CD8-positive, alpha-beta memory T cell (primary cell): Measurements from ENCODE around the gene ID3. TPM values are rescaled to one million over a fixed set of nuclear protein-coding genes. Genes with fewer than 3 reads are reported as not detected.
"Not testable (repeated sequence)": the region's sequence is repeated elsewhere in the genome, so short reads cannot be mapped to it uniquely, and the experiment has no call there.

Experiments
- CTCF ChIA-PET: fragments of 350-600 bp; sonication (Branson Sonifier 250); formaldehyde crosslinking; loops from one replicate; lab custom pipeline; 2021; ENCODE audit warnings: antibody characterized with exemption; lab: Charles Lee
- POLR2A ChIA-PET: fragments of 350-600 bp; sonication (Branson Sonifier 250); formaldehyde crosslinking; loops from one replicate; lab custom pipeline; 2021; ENCODE audit warnings: antibody characterized with exemption; lab: Charles Lee
- DNase-seq, 5 donors: peaks; one replicate each; pipeline versions ENCODE4 v3.0.0 to v3.0.0-alpha.2; 2020 to 2022; ENCODE audit warnings: mixed read lengths in 1 of 5
- H3K27ac ChIP-seq: one replicate; pipeline ENCODE4 v1.7.0; 2013; ENCODE audit warnings: low read depth, mild to moderate bottlenecking, low read length, moderate library complexity
- H3K27me3 ChIP-seq: 2 replicates; pipeline ENCODE4 v1.7.0; 2013; ENCODE audit warnings: low read length, mild to moderate bottlenecking; ENCODE audit not compliant: insufficient read depth, poor library complexity, severe bottlenecking
- H3K36me3 ChIP-seq: 2 replicates; pipeline ENCODE4 v1.7.0; 2013; ENCODE audit warnings: mild to moderate bottlenecking, low read length, moderate library complexity; ENCODE audit not compliant: insufficient read depth
- H3K4me1 ChIP-seq: 2 replicates; pipeline ENCODE4 v1.7.0; 2013; ENCODE audit warnings: mild to moderate bottlenecking, low read length, moderate library complexity; ENCODE audit not compliant: insufficient read depth
- H3K4me3 ChIP-seq: 2 replicates; pipeline ENCODE4 v1.7.0; 2013; ENCODE audit warnings: mild to moderate bottlenecking, low read length
- H3K9me3 ChIP-seq: 2 replicates; pipeline ENCODE4 v1.7.0; 2013; ENCODE audit warnings: mild to moderate bottlenecking, low read length
- H3K27ac Mint-ChIP-seq, 8 donors: one replicate each; pipeline ENCODE4 v1.8.0; 2020 to 2021; ENCODE audit warnings: mixed read lengths in 8 of 8, mild to moderate bottlenecking in 6 of 8, inconsistent platforms in 3 of 8, moderate library complexity in 3 of 8
- H3K27me3 Mint-ChIP-seq, 2 donors: one replicate each; pipeline ENCODE4 v1.8.0; 2020 to 2021; ENCODE audit warnings: mixed read lengths in 2 of 2, mild to moderate bottlenecking in 1 of 2, moderate library complexity in 1 of 2
- H3K36me3 Mint-ChIP-seq, 3 donors: one replicate each; pipeline ENCODE4 v1.8.0; 2020 to 2021; ENCODE audit warnings: mixed read lengths in 3 of 3, inconsistent platforms in 1 of 3, mild to moderate bottlenecking in 1 of 3
- H3K4me1 Mint-ChIP-seq, 3 donors: one replicate each; pipeline ENCODE4 v1.8.0; 2020 to 2021; ENCODE audit warnings: mixed read lengths in 3 of 3, inconsistent platforms in 1 of 3, mild to moderate bottlenecking in 1 of 3
- H3K4me3 Mint-ChIP-seq, 7 donors: one replicate each; pipeline ENCODE4 v1.8.0; 2020 to 2021; ENCODE audit warnings: mixed read lengths in 7 of 7, mild to moderate bottlenecking in 6 of 7, moderate library complexity in 4 of 7, inconsistent platforms in 2 of 7
- H3K9me3 Mint-ChIP-seq, 5 donors: one replicate each; pipeline ENCODE4 v1.8.0; 2020 to 2022; ENCODE audit warnings: mixed read lengths in 5 of 5, mild to moderate bottlenecking in 3 of 5, moderate library complexity in 2 of 5, inconsistent platforms in 1 of 5
- polyA plus RNA-seq: library from polyadenylated mRNA; unstranded; fragments of 300-500 nt; fragmentation: Illumina TruSeq; gene quantifications from one replicate; pipeline ENCODE4 v1.2.3, GENCODE V29; 2021
- total RNA-seq, 2 experiments: library from RNA; stranded (reverse); gene quantifications; one replicate each; pipeline ENCODE4 v1.2.3, GENCODE V29; 2021

The ID3 gene
- total and polyA plus RNA-seq, 3 experiments from 2014 or later, result 4.7 to 19.3 (median 18.4) TPM

- peak overlapping the region in 2 of 8 donors; percentile 76 to 84 for H3K27ac Mint-ChIP-seq
- no peaks in the 10 kb centered on the region for H3K9me3 ChIP-seq
- H3K27ac ChIP-seq, result no peak overlapping the region
- H3K4me3 Mint-ChIP-seq, result no peak overlapping the region
- H3K36me3 Mint-ChIP-seq, result peaks cover 0 to 3% (median 0%) of the 10 kb centered on the region in 3 donors
- no peak for DNase-seq
- ChIA-PET POLR2A (interaction anchor here (1.2 to 3.4 kb wide), 3 partner anchors 76 to 93 kb away, joined by 4 to 22 read pairs (median 5); no protein-coding TSS in a partner anchor), CTCF (interaction anchor here (0.7 to 34.1 kb wide), 18 partner anchors 10 to 689 kb away, joined by 3 to 588 read pairs (median 5); partner anchors contain the start of genes ASAP3, E2F2 and ID3)
- no peak overlapping the region for H3K4me3 ChIP-seq
- H3K36me3 ChIP-seq, result no peaks in the 10 kb centered on the region
- peaks cover 21% of the 10 kb centered on the region for H3K4me1 ChIP-seq
- peaks cover 0 to 3% of the 10 kb centered on the region in 2 donors for H3K27me3 Mint-ChIP-seq
- H3K9me3 Mint-ChIP-seq, result no peaks in the 10 kb centered on the region
- H3K27me3 ChIP-seq, result no peaks in the 10 kb centered on the region
- H3K4me1 Mint-ChIP-seq, result peaks cover 11 to 19% (median 14%) of the 10 kb centered on the region in 3 donors
Observed at GRCh38 chr1:23543707-23544443, 15.4 kb downstream of the ID3 start.

- H3K9me3 ChIP-seq, H3K9me3 Mint-ChIP-seq, H3K27ac ChIP-seq, H3K36me3 ChIP-seq, H3K4me3 ChIP-seq, DNase-seq, H3K27ac Mint-ChIP-seq, H3K27me3 ChIP-seq, H3K36me3 Mint-ChIP-seq, H3K27me3 Mint-ChIP-seq, POLR2A ChIA-PET, H3K4me3 Mint-ChIP-seq: not testable (repeated sequence)
- H3K4me1 Mint-ChIP-seq, result peaks cover 11 to 19% (median 14%) of the 10 kb centered on the region in 3 donors
- CTCF ChIA-PET, result interaction anchor here (1.3 to 34.1 kb wide), 4 partner anchors 15 to 112 kb away, joined by 3 to 588 read pairs (median 242); partner anchors contain the start of gene E2F2
- H3K4me1 ChIP-seq, result peaks cover 16% of the 10 kb centered on the region
Observed at GRCh38 chr1:23542940-23543339, 16.4 kb downstream of the ID3 start.

DNA sequence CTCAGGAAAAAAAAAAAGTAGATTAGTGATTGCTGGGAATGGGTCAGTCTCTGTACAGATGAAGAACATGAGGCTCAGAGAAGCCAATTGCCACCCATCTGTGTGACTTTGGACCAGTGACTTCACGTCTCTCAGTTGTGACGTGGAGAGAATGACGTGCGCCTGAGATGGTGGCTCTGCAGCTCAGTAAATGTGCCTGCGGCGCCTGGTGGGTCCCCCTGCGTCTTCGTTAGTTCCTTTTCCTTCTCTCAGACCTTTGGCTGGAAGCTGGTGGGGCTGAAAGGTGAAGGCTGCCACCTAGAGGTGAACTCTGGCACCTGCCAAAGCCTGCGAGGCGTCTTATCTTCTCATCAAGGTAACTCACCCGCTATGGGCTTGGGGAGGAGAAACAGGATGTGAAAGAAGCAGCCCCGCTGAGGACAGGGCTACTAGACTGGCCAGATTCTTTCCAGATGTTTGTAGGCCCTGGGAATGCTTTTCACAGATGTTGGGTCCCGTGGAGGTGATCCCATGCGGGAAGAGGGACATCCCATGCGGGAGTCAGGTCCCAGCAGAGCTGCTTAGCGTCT lies 19.5 kb downstream of the ID3 start:
- H3K36me3 Mint-ChIP-seq, result peaks cover 0 to 3% (median 0%) of the 10 kb centered on the region in 3 donors
- H3K27me3 ChIP-seq, result no peaks in the 10 kb centered on the region
- peaks cover 13% of the 10 kb centered on the region for H3K4me1 ChIP-seq
- H3K27ac ChIP-seq, result peak overlapping the region; percentile 22
- DNase-seq, result peak; percentile 82 to 94 (median 88)
- no peak overlapping the region for H3K4me3 ChIP-seq
- peaks cover 12 to 17% (median 16%) of the 10 kb centered on the region in 3 donors for H3K4me1 Mint-ChIP-seq
- peaks cover 0 to 6% of the 10 kb centered on the region in 2 donors for H3K27me3 Mint-ChIP-seq
- peak overlapping the region in 5 of 7 donors; percentile 29 to 65 (median 62) for H3K4me3 Mint-ChIP-seq
- ChIA-PET POLR2A (interaction anchor here (0.6 to 2.0 kb wide), 7 partner anchors 12 to 115 kb away, joined by 3 to 16 read pairs (median 4); partner anchors contain the start of gene ASAP3), CTCF (interaction anchor here (0.6 to 34.1 kb wide), 26 partner anchors 9 to 172 kb away, joined by 3 to 588 read pairs (median 5); partner anchors contain the start of genes ASAP3, E2F2 and ID3)
- no peaks in the 10 kb centered on the region for H3K9me3 ChIP-seq
- H3K9me3 Mint-ChIP-seq, result no peaks in the 10 kb centered on the region
- no peaks in the 10 kb centered on the region for H3K36me3 ChIP-seq
- H3K27ac Mint-ChIP-seq, result peak overlapping the region in 7 of 8 donors; percentile 12 to 85 (median 74)

- no peak overlapping the region for H3K4me3 Mint-ChIP-seq
- H3K4me1 Mint-ChIP-seq, result peaks cover 22 to 29% (median 28%) of the 10 kb centered on the region in 3 donors
- Histone ChIP-seq H3K27ac (no peak overlapping the region), H3K9me3 (no peaks in the 10 kb centered on the region), H3K27me3 (no peaks in the 10 kb centered on the region), H3K4me1 (peaks cover 26% of the 10 kb centered on the region), H3K36me3 (no peaks in the 10 kb centered on the region), H3K4me3 (no peak overlapping the region)
- H3K27ac Mint-ChIP-seq, result no peak overlapping the region
- ChIA-PET POLR2A (no interaction called here), CTCF (interaction anchor here (2.9 to 34.1 kb wide), 3 partner anchors 10 to 100 kb away, joined by 12 to 588 read pairs (median 143); partner anchors contain the start of gene E2F2)
- no peaks in the 10 kb centered on the region for H3K9me3 Mint-ChIP-seq
- no peak for DNase-seq
- peaks cover 0 to 6% of the 10 kb centered on the region in 2 donors for H3K27me3 Mint-ChIP-seq
- peaks cover 0 to 3% (median 0%) of the 10 kb centered on the region in 3 donors for H3K36me3 Mint-ChIP-seq
Observed at GRCh38 chr1:23537296-23537973, 21.9 kb downstream of the ID3 start.

- Histone ChIP-seq H3K27me3 (no peaks in the 10 kb centered on the region), H3K36me3 (no peaks in the 10 kb centered on the region), H3K27ac (no peak overlapping the region), H3K4me3 (no peak overlapping the region), H3K9me3 (no peaks in the 10 kb centered on the region), H3K4me1 (peaks cover 46% of the 10 kb centered on the region)
- peaks cover 47 to 56% (median 51%) of the 10 kb centered on the region in 3 donors for H3K4me1 Mint-ChIP-seq
- H3K36me3 Mint-ChIP-seq, result no peaks in the 10 kb centered on the region
- peaks cover 0 to 3% of the 10 kb centered on the region in 2 donors for H3K27me3 Mint-ChIP-seq
- H3K9me3 Mint-ChIP-seq, result no peaks in the 10 kb centered on the region
- H3K4me3 Mint-ChIP-seq, result peak overlapping the region; percentile 9 to 70 (median 37)
- CTCF ChIA-PET, result interaction anchor here (2.9 to 34.1 kb wide), 3 partner anchors 8 to 104 kb away, joined by 7 to 588 read pairs (median 15); no protein-coding TSS in a partner anchor
- DNase-seq, result no peak
- POLR2A ChIA-PET, result no interaction called here
- peak overlapping the region; percentile 39 to 91 (median 79) for H3K27ac Mint-ChIP-seq
Observed at GRCh38 chr1:23533246-23534023, 25.9 kb downstream of the ID3 start.

- Mint-ChIP-seq H3K27me3 (peaks cover 0 to 3% of the 10 kb centered on the region in 2 donors), H3K4me3 (peak overlapping the region; percentile 80 to 94 (median 86)), H3K4me1 (peaks cover 63 to 74% (median 69%) of the 10 kb centered on the region in 3 donors), H3K36me3 (no peaks in the 10 kb centered on the region), H3K9me3 (no peaks in the 10 kb centered on the region), H3K27ac (peak overlapping the region; percentile 73 to 90 (median 82))
- Histone ChIP-seq H3K27me3 (no peaks in the 10 kb centered on the region), H3K36me3 (no peaks in the 10 kb centered on the region), H3K4me1 (peaks cover 64% of the 10 kb centered on the region), H3K27ac (peak overlapping the region; percentile 25), H3K9me3 (no peaks in the 10 kb centered on the region), H3K4me3 (peak overlapping the region; percentile 43)
- CTCF ChIA-PET, result interaction anchor here (1.4 to 34.1 kb wide), 6 partner anchors 8 to 106 kb away, joined by 4 to 588 read pairs (median 17); no protein-coding TSS in a partner anchor
- POLR2A ChIA-PET, result interaction anchor here (0.5 to 1.2 kb wide), 5 partner anchors 18 to 187 kb away, joined by 3 to 7 read pairs (median 3); partner anchors contain the start of gene HNRNPR
- no peak for DNase-seq
Observed at GRCh38 chr1:23531562-23532094, 27.7 kb downstream of the ID3 start.
